Thyroid gland (tissue), 4 donors: ENCODE results near the gene FANCG. TPM values are rescaled to one million over a fixed set of nuclear protein-coding genes. Genes with fewer than 3 reads are reported as not detected.

Experiments used
- DNase-seq, 2 donors: peaks; one replicate each; pipeline ENCODE4 v3.0.0-alpha.2; 2019
- H3K27ac ChIP-seq, 3 donors: fragments of 200-600 bp; sonication (generic); 1 replicate in 2 of 3; 2 replicates in 1 of 3; pipeline ENCODE4 v1.5.1; 2016 to 2019; ENCODE audit warnings: mild to moderate bottlenecking in 1 of 3, moderate library complexity in 1 of 3
- H3K27me3 ChIP-seq: fragments of 200-600 bp; sonication (generic); one replicate; pipeline ENCODE4 v1.5.1; 2019
- H3K36me3 ChIP-seq, 2 donors: fragments of 200-600 bp; sonication (generic); one replicate each; pipeline ENCODE4 v1.5.1; 2016 to 2019
- H3K4me1 ChIP-seq, 2 donors: fragments of 200-600 bp; sonication (generic); one replicate each; pipeline ENCODE4 v1.5.1; 2017 to 2019
- H3K4me3 ChIP-seq, 3 donors: fragments of 200-600 bp; sonication (generic); replicated peaks in 1 of 3; 1 replicate in 2 of 3; 2 replicates in 1 of 3; pipeline ENCODE4 v1.5.1; 2016; ENCODE audit warnings: mild to moderate bottlenecking in 1 of 3
- H3K9me3 ChIP-seq: fragments of 200-600 bp; sonication (generic); one replicate; pipeline ENCODE4 v1.5.1; 2017
- CTCF ChIP-seq, 6 experiments: fragments of 200-600 bp in 3 of 6; fragments of 450-650 bp in 3 of 6; sonication (generic) in 3 of 6; IDR thresholded peaks; one replicate each; pipeline ENCODE4 v1.5.1; 2016 to 2019; ENCODE audit warnings: antibody characterized with exemption in 6 of 6, mild to moderate bottlenecking in 2 of 6, inconsistent platforms in 1 of 6, moderate library complexity in 1 of 6
- POLR2A ChIP-seq, 2 donors: fragments of 450-650 bp; IDR thresholded peaks; one replicate each; pipeline ENCODE4 v1.6.1; 2017; ENCODE audit warnings: antibody characterized with exemption in 2 of 2, mild to moderate bottlenecking in 2 of 2, moderate library complexity in 1 of 2
- WGBS, 2 donors: methylation state at CpG; one replicate each; pipeline ENCODE4 v1.1.5; 2017; 5-methylcytosine and 5-hydroxymethylcytosine counted together
- intact Hi-C: fragments of 100-400 bp; cut with DNase I; formaldehyde crosslinking; loops from one replicate; pipeline ENCODE4 v1.15.1; 2023
- total RNA-seq, 4 donors: library from RNA; depleted of rRNA; stranded (reverse); fragments of >200 nt; gene quantifications; one replicate each; pipeline ENCODE4 v1.2.3, GENCODE V29; 2016

The FANCG gene
- 10 to 100 TPM in 3 of 4 donors, 1 to 10 TPM in 1; 8.6 to 13.8 (median 11.8) TPM for total RNA-seq

GRCh38 chr9:35079426-35080341 is at the start of gene FANCG:
TSS of gene FANCG (minus strand) at chr9:35079942. CDS start at chr9:35079524, 418 bp downstream.
- no peaks in the 10 kb centered on the region for H3K27me3 ChIP-seq
- peak; percentile 88 to 90 for DNase-seq
- peak within 1 kb of the TSS; percentile 53 to 75 (median 64) for H3K4me3 ChIP-seq
- peaks cover 11 to 14% of the 10 kb centered on the region in 2 donors for H3K4me1 ChIP-seq
- H3K9me3 ChIP-seq: no peaks in the 10 kb centered on the region
- H3K27ac ChIP-seq: peak within 1 kb of the TSS in 2 of 3 donors; percentile 58 to 75
- intact Hi-C loops: no loop called here
- 0 to 1% methylated on average over 24 to 32 of the region's 67 CpGs for WGBS, 2 donors
- no peaks in the 10 kb centered on the region for H3K36me3 ChIP-seq
- no peak for TF ChIP-seq CTCF (IDR thresholded peaks at IDR 0.05)
- TF ChIP-seq POLR2A (IDR thresholded peaks at IDR 0.05): peak in 1 of 2 donors; percentile 52

- 17 to 18% methylated on average over 30 of the region's 30 CpGs for WGBS, 2 donors
- Histone ChIP-seq H3K9me3 (no peaks in the 10 kb centered on the region), H3K36me3 (no peaks in the 10 kb centered on the region), H3K4me1 (peaks cover 20 to 38% of the 10 kb centered on the region in 2 donors), H3K4me3 (peak overlapping the region in 1 of 3 donors; percentile 42), H3K27me3 (no peaks in the 10 kb centered on the region), H3K27ac (peak overlapping the region; percentile 20 to 92 (median 85))
- TF ChIP-seq POLR2A (IDR thresholded peaks at IDR 0.05) (no peak), CTCF (IDR thresholded peaks at IDR 0.05) (peak; percentile 82 to 98 (median 93))
- intact Hi-C loops: loop anchor here (2.0 to 10.0 kb wide), 3 partner anchors 140 to 438 kb away; no protein-coding TSS in a partner anchor
- DNase-seq: peak; percentile 93 to 95
Observed at GRCh38 chr9:35116898-35117551, 37.3 kb upstream of the FANCG start.

- Histone ChIP-seq H3K4me1 (peaks cover 23 to 42% of the 10 kb centered on the region in 2 donors), H3K27me3 (no peaks in the 10 kb centered on the region), H3K9me3 (no peaks in the 10 kb centered on the region), H3K27ac (peak overlapping the region; percentile 79 to 92 (median 85)), H3K4me3 (peak overlapping the region in 1 of 3 donors; percentile 42), H3K36me3 (no peaks in the 10 kb centered on the region)
- peak in 1 of 2 donors; percentile 9 for DNase-seq
- TF ChIP-seq POLR2A (IDR thresholded peaks at IDR 0.05): no peak
- no peak for TF ChIP-seq CTCF (IDR thresholded peaks at IDR 0.05)
- intact Hi-C loops: loop anchor here (2.0 to 10.0 kb wide), 3 partner anchors 140 to 438 kb away; no protein-coding TSS in a partner anchor
- WGBS, 2 donors: 0 to 1% methylated on average over 11 to 12 of the region's 12 CpGs
Observed at GRCh38 chr9:35116539-35116897, 36.8 kb upstream of the FANCG start.

GRCh38 chr9:35115680-35116538 is 36.2 kb upstream of the FANCG start, which contains the start of gene ATOSB:
TSS of gene ATOSB (minus strand) at chr9:35115862. CDS start at chr9:35108274, 7,588 bp downstream.
- intact Hi-C loops: loop anchor here (2.0 to 10.0 kb wide), 3 partner anchors 141 to 439 kb away; no protein-coding TSS in a partner anchor
- DNase-seq: peak; percentile 99
- no peaks in the 10 kb centered on the region for H3K27me3 ChIP-seq
- no peak for TF ChIP-seq CTCF (IDR thresholded peaks at IDR 0.05)
- TF ChIP-seq POLR2A (IDR thresholded peaks at IDR 0.05): peak in 1 of 2 donors; percentile 77
- H3K27ac ChIP-seq: peak within 1 kb of the TSS; percentile 79 to 92 (median 85)
- no peaks in the 10 kb centered on the region for H3K36me3 ChIP-seq
- H3K9me3 ChIP-seq: no peaks in the 10 kb centered on the region
- WGBS, 2 donors: 0 to 1% methylated on average over 43 to 44 of the region's 54 CpGs
- H3K4me3 ChIP-seq: peak within 1 kb of the TSS; percentile 25 to 42 (median 41)
- H3K4me1 ChIP-seq: peaks cover 26 to 43% of the 10 kb centered on the region in 2 donors
